Ovary (tissue), 3 donors: ENCODE measurements around the gene TMEM258.

Source experiments
- CTCF ChIP-seq, 3 donors: fragments of 450-650 bp in 2 of 3; fragments of 200-600 bp in 1 of 3; IDR thresholded peaks; one replicate each; pipeline versions ENCODE4 v1.5.1 to v1.8.0; 2016 to 2022; ENCODE audit warnings: antibody characterized with exemption in 3 of 3, mild to moderate bottlenecking in 1 of 3
- EP300 ChIP-seq: sonication (generic); formaldehyde crosslinking; IDR thresholded peaks from one replicate; pipeline ENCODE4 v1.6.1; 2017; ENCODE audit warnings: antibody characterized with exemption
- POLR2A ChIP-seq: fragments of 450-650 bp; IDR thresholded peaks from one replicate; pipeline ENCODE4 v1.6.1; 2017; ENCODE audit warnings: antibody characterized with exemption, mild to moderate bottlenecking, moderate library complexity
- donor health status: DM: no; HTN: no; CAD: no.

- TF ChIP-seq POLR2A (no peak), CTCF (IDR thresholded peaks at IDR 0.05) (no peak), EP300 (no peak)
These were observed 27.7 kb downstream of the TMEM258 start for GRCh38 chr11:61764606-61765260.
